CD14-positive monocyte (primary cell): ENCODE results near the gene RIMBP2. TPM values are rescaled to one million over a fixed set of nuclear protein-coding genes. Genes with fewer than 3 reads are reported as not detected.

ENCODE experiments used
- DNase-seq, 3 donors: peaks; one replicate each; pipeline ENCODE4 v3.0.0-alpha.2; 2011 to 2022
- H2AFZ ChIP-seq: 2 replicates; pipeline ENCODE4 v1.6.0; 2012; ENCODE audit warnings: mild to moderate bottlenecking, low read depth, low read length, inconsistent platforms; ENCODE audit not compliant: insufficient read depth, poor library complexity, severe bottlenecking
- H3K27ac ChIP-seq, 2 donors: 1 replicate in 1 of 2; 2 replicates in 1 of 2; pipeline ENCODE4 v1.5.1; 2012 to 2013; ENCODE audit warnings: low read length in 2 of 2, control low read depth in 1 of 2, inconsistent platforms in 1 of 2, low read depth in 1 of 2, mild to moderate bottlenecking in 1 of 2
- H3K27me3 ChIP-seq, 2 donors: one replicate each; pipeline versions ENCODE4 v1.6.0 to v1.6.1; 2011 to 2013; ENCODE audit warnings: low read length in 2 of 2; ENCODE audit not compliant: control insufficient read depth in 2 of 2, insufficient read depth in 2 of 2
- H3K36me3 ChIP-seq, 2 donors: replicated peaks in 1 of 2; 1 replicate in 1 of 2; 2 replicates in 1 of 2; pipeline versions ENCODE4 v1.5.1 to v1.6.1; 2012 to 2013; ENCODE audit warnings: low read length in 2 of 2, control low read depth in 1 of 2, inconsistent platforms in 1 of 2, mild to moderate bottlenecking in 1 of 2; ENCODE audit not compliant: insufficient read depth in 2 of 2, control insufficient read depth in 1 of 2
- H3K4me1 ChIP-seq, 2 donors: 1 replicate in 1 of 2; 2 replicates in 1 of 2; pipeline versions ENCODE4 v1.5.1 to v1.6.1; 2012 to 2013; ENCODE audit warnings: low read length in 2 of 2, control low read depth in 1 of 2, inconsistent platforms in 1 of 2, mild to moderate bottlenecking in 1 of 2, moderate library complexity in 1 of 2; ENCODE audit not compliant: insufficient read depth in 2 of 2, control insufficient read depth in 1 of 2
- H3K4me2 ChIP-seq: replicated peaks from 2 replicates; pipeline ENCODE3; 2012; ENCODE audit warnings: low read length, moderate library complexity, mild to moderate bottlenecking; ENCODE audit not compliant: poor library complexity, severe bottlenecking; ENCODE audit errors: extremely low read depth
- H3K4me3 ChIP-seq, 3 experiments: fragments of 200-600 bp in 1 of 3; sonication (generic) in 1 of 3; replicated peaks in 1 of 3; 1 replicate in 2 of 3; 2 replicates in 1 of 3; pipeline ENCODE4 v1.5.1; 2011 to 2013; ENCODE audit warnings: low read length in 3 of 3, mild to moderate bottlenecking in 3 of 3, control low read depth in 2 of 3, low read depth in 2 of 3, inconsistent platforms in 1 of 3, moderate library complexity in 1 of 3
- H3K79me2 ChIP-seq: 2 replicates; pipeline ENCODE4 v1.6.0; 2012; ENCODE audit warnings: mild to moderate bottlenecking, control low read depth, inconsistent platforms, low read length, moderate library complexity; ENCODE audit not compliant: insufficient read depth
- H3K9ac ChIP-seq: 2 replicates; pipeline ENCODE4 v1.6.0; 2017; ENCODE audit warnings: low read length, mild to moderate bottlenecking; ENCODE audit not compliant: insufficient read depth, poor library complexity, severe bottlenecking
- H3K9me3 ChIP-seq, 2 donors: replicated peaks in 1 of 2; 1 replicate in 1 of 2; 2 replicates in 1 of 2; pipeline versions ENCODE4 v1.5.1 to v1.6.1; 2012 to 2013; ENCODE audit warnings: low read length in 2 of 2, control low read depth in 1 of 2; ENCODE audit not compliant: control insufficient read depth in 1 of 2, insufficient read depth in 1 of 2
- H4K20me1 ChIP-seq: 2 replicates; pipeline ENCODE4 v1.6.0; 2012; ENCODE audit warnings: mild to moderate bottlenecking, low read length, control low read depth, moderate library complexity; ENCODE audit not compliant: insufficient read depth
- H3K27ac Mint-ChIP-seq, 7 donors: one replicate each; pipeline ENCODE4 v1.8.0; 2020; ENCODE audit warnings: mild to moderate bottlenecking in 7 of 7, mixed read lengths in 7 of 7, moderate library complexity in 6 of 7, inconsistent platforms in 2 of 7
- H3K27me3 Mint-ChIP-seq, 3 donors: one replicate each; pipeline ENCODE4 v1.8.0; 2021 to 2022; ENCODE audit warnings: low read depth in 3 of 3, mild to moderate bottlenecking in 3 of 3, mixed read lengths in 3 of 3, moderate library complexity in 3 of 3, inconsistent platforms in 1 of 3
- H3K36me3 Mint-ChIP-seq, 2 donors: one replicate each; pipeline ENCODE4 v1.8.0; 2020; ENCODE audit warnings: mixed read lengths in 2 of 2, inconsistent platforms in 1 of 2, mild to moderate bottlenecking in 1 of 2
- H3K4me1 Mint-ChIP-seq: one replicate; pipeline ENCODE4 v1.8.0; 2020; ENCODE audit warnings: mild to moderate bottlenecking, mixed read lengths
- H3K4me3 Mint-ChIP-seq, 2 donors: one replicate each; pipeline ENCODE4 v1.8.0; 2020; ENCODE audit warnings: mild to moderate bottlenecking in 2 of 2, mixed read lengths in 2 of 2, moderate library complexity in 1 of 2
- H3K9me3 Mint-ChIP-seq, 7 donors: one replicate each; pipeline ENCODE4 v1.8.0; 2020 to 2022; ENCODE audit warnings: mixed read lengths in 7 of 7, mild to moderate bottlenecking in 6 of 7, moderate library complexity in 6 of 7, inconsistent platforms in 2 of 7
- CTCF ChIP-seq: fragments of 200-600 bp; IDR thresholded peaks from one replicate; pipeline ENCODE4 v1.8.0; 2022; ENCODE audit warnings: antibody characterized with exemption, mild to moderate bottlenecking
- WGBS: methylation state at CpG from one replicate; pipeline ENCODE4 v1.1.5; 2013; ENCODE audit warnings: missing lambda C conversion rate; ENCODE audit not compliant: insufficient coverage; 5-methylcytosine and 5-hydroxymethylcytosine counted together
- intact Hi-C, 2 donors: fragments of 100-400 bp; cut with micrococcal nuclease; formaldehyde crosslinking; loops; one replicate each; pipeline versions ENCODE4 v1.15.0 to v1.15.1; 2023
- polyA plus RNA-seq, 3 donors: library from polyadenylated mRNA; depleted of rRNA in 1 of 3; unstranded in 2 of 3; stranded (reverse) in 1 of 3; fragments of 300-500 nt in 2 of 3; fragments of >200 nt in 1 of 3; fragmentation: Illumina TruSeq in 2 of 3; gene quantifications; 1 replicate in 2 of 3; 2 replicates in 1 of 3; pipeline ENCODE4 v1.2.3, GENCODE V29; 2012 to 2021

The RIMBP2 gene
- polyA plus RNA-seq, 3 donors: not detected

DNA sequence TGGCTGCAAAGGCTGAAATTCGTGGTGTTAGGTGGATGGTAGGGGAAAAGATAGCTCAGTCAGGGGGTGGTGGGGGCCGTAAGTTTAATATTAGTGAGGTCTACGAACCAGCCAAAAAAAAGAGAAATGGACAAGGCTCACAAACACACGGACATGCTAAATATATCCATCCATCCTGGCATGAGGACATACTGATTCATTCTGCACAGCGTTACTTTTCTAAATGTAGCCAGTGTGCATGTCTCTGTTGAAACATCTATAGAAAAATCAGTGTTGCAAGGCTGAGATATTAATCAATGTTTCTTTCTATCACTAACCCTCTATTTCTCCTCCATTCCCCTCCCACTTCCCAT is 227.8 kb downstream of the RIMBP2 start:
- DNase-seq: no peak
- Histone ChIP-seq H2AFZ (no peak overlapping the region), H3K4me1 (no peaks in the 10 kb centered on the region), H3K4me2 (no peak overlapping the region), H3K79me2 (no peaks in the 10 kb centered on the region), H3K27ac (no peak overlapping the region), H3K36me3 (no peaks in the 10 kb centered on the region), H3K4me3 (no peak overlapping the region), H3K27me3 (no peaks in the 10 kb centered on the region), H3K9ac (no peak overlapping the region), H4K20me1 (no peaks in the 10 kb centered on the region), H3K9me3 (no peaks in the 10 kb centered on the region)
- no peaks in the 10 kb centered on the region for H3K36me3 Mint-ChIP-seq
- intact Hi-C loops: no loop called here
- H3K4me3 Mint-ChIP-seq: no peak overlapping the region
- WGBS: 100% methylated on average over 1 of the region's 5 CpGs
- peaks cover 0 to 11% (median 1%) of the 10 kb centered on the region in 3 donors for H3K27me3 Mint-ChIP-seq
- peaks cover 0 to 4% (median 0%) of the 10 kb centered on the region in 7 donors for H3K9me3 Mint-ChIP-seq
- no peak for TF ChIP-seq CTCF
- no peak overlapping the region for H3K27ac Mint-ChIP-seq
- H3K4me1 Mint-ChIP-seq: no peaks in the 10 kb centered on the region

DNA sequence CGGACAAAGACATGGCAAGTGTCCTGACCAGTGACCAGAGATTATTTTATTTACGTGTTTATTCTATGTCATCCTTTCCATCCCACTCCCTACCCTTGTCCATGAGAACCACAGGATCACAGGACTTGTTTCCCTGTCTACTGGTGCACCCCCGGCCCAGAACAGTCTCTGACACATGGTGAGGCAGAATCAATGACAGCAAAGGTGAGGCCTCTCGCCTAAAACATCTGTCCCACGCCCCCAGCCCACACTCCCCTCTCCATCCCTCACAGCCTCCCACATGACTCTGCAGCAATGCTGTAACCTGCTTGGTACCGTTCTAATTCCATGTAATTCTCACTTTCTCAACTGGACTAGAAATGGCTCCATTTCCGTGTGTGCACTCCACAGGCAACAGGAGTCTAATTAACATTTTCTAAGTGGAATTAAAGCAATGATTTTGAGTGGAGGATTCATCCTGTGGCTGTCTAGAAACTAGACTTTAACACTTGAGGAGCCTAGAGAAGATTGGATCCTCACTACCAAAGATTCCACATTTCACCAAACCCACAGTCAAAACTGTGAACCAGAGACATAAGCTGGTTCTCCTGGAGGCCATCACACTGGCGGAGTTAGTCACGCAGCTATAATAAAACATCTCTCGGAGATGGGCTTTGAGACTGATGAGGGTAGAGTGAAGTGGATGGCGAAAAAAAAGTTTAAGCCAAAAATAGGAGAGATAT is 228.3 kb downstream of the RIMBP2 start:
- Mint-ChIP-seq H3K4me1 (no peaks in the 10 kb centered on the region), H3K27me3 (peaks cover 0 to 11% (median 1%) of the 10 kb centered on the region in 3 donors), H3K36me3 (no peaks in the 10 kb centered on the region), H3K27ac (no peak overlapping the region), H3K9me3 (peaks cover 0 to 4% (median 0%) of the 10 kb centered on the region in 7 donors), H3K4me3 (no peak overlapping the region)
- no peak overlapping the region for H2AFZ ChIP-seq
- WGBS: 83% methylated on average over 9 of the region's 11 CpGs
- H3K4me2 ChIP-seq: no peak overlapping the region
- H3K4me1 ChIP-seq: no peaks in the 10 kb centered on the region
- H3K27ac ChIP-seq: no peak overlapping the region
- no peaks in the 10 kb centered on the region for H3K36me3 ChIP-seq
- intact Hi-C loops: no loop called here
- no peak overlapping the region for H3K9ac ChIP-seq
- H3K79me2 ChIP-seq: no peaks in the 10 kb centered on the region
- no peak for TF ChIP-seq CTCF
- DNase-seq: no peak
- no peak overlapping the region for H3K4me3 ChIP-seq
- no peaks in the 10 kb centered on the region for H4K20me1 ChIP-seq
- H3K27me3 ChIP-seq: no peaks in the 10 kb centered on the region
- no peaks in the 10 kb centered on the region for H3K9me3 ChIP-seq
